A673 (cell line): Measurements from ENCODE around the gene PARVB.

Experiments
- CTCF ChIP-seq: fragments of 300-800, 200-600 bp; sonication (generic); conservative IDR thresholded peaks from 2 replicates; pipeline ENCODE4 v1.5.1; 2017; ENCODE audit warnings: low read depth, mild to moderate bottlenecking, antibody characterized with exemption, low read length, moderate library complexity, mixed read lengths
- EZH2 ChIP-seq: fragments of 200-600 bp; sonication (generic); IDR thresholded peaks from 2 replicates; pipeline ENCODE4 v1.6.1; 2017; ENCODE audit warnings: borderline replicate concordance, low read depth, mild to moderate bottlenecking, mixed read lengths, antibody characterized with exemption, low read length; ENCODE audit not compliant: poor library complexity, severe bottlenecking

GRCh38 chr22:44167501-44167900 is 143.4 kb downstream of the PARVB start:
- TF ChIP-seq CTCF (no peak), EZH2 (no peak)
